ENCODE data around the gene NFATC2.

NFATC2 gene

GRCh38 chr20:51457533-51457932, 85.0 kb downstream of the NFATC2 start:
- no peak for DNase-seq (ENCODE audit: extremely low read depth in 1 of 2, low read depth in 1 of 2)

GRCh38 chr20:51456511-51457509, 85.7 kb downstream of the NFATC2 start:
- peak in 1 of 2 donors; percentile 22 for DNase-seq (ENCODE audit: extremely low read depth in 1 of 2, low read depth in 1 of 2)

GRCh38 chr20:51454250-51454865, 88.2 kb downstream of the NFATC2 start:
- DNase-seq (ENCODE audit: extremely low read depth in 1 of 2, low read depth in 1 of 2), result no peak

- no peak for DNase-seq (ENCODE audit: extremely low read depth in 1 of 2, low read depth in 1 of 2)
Observed at GRCh38 chr20:51452734-51453365, 89.7 kb downstream of the NFATC2 start.

GRCh38 chr20:51452091-51452613, 90.4 kb downstream of the NFATC2 start:
- DNase-seq (ENCODE audit: extremely low read depth in 1 of 2, low read depth in 1 of 2), result no peak

- DNase-seq (ENCODE audit: extremely low read depth in 1 of 2, low read depth in 1 of 2), result no peak
Observed at GRCh38 chr20:51451484-51451883, 91.0 kb downstream of the NFATC2 start.

- DNase-seq (ENCODE audit: extremely low read depth in 1 of 2, low read depth in 1 of 2), result no peak
Observed at GRCh38 chr20:51450984-51451383, 91.5 kb downstream of the NFATC2 start.

- no peak for DNase-seq (ENCODE audit: extremely low read depth in 1 of 2, low read depth in 1 of 2)
Observed at GRCh38 chr20:51450221-51450712, 92.3 kb downstream of the NFATC2 start.

- DNase-seq (ENCODE audit: extremely low read depth in 1 of 2, low read depth in 1 of 2), result no peak
Observed at GRCh38 chr20:51449498-51450220, 92.9 kb downstream of the NFATC2 start.

GRCh38 chr20:51447765-51448148, 94.8 kb downstream of the NFATC2 start:
- no peak for DNase-seq (ENCODE audit: extremely low read depth in 1 of 2, low read depth in 1 of 2)

GRCh38 chr20:51447097-51447764, 95.3 kb downstream of the NFATC2 start:
- no peak for DNase-seq (ENCODE audit: extremely low read depth in 1 of 2, low read depth in 1 of 2)

GRCh38 chr20:51446656-51447055, 95.9 kb downstream of the NFATC2 start:
- DNase-seq (ENCODE audit: extremely low read depth in 1 of 2, low read depth in 1 of 2), result no peak

GRCh38 chr20:51446230-51446629, 96.3 kb downstream of the NFATC2 start:
- no peak for DNase-seq (ENCODE audit: extremely low read depth in 1 of 2, low read depth in 1 of 2)

GRCh38 chr20:51445591-51445990, 96.9 kb downstream of the NFATC2 start:
- DNase-seq (ENCODE audit: extremely low read depth in 1 of 2, low read depth in 1 of 2), result no peak

- no peak for DNase-seq (ENCODE audit: extremely low read depth in 1 of 2, low read depth in 1 of 2)
Observed at GRCh38 chr20:51444922-51445438, 97.5 kb downstream of the NFATC2 start.

- no peak for DNase-seq (ENCODE audit: extremely low read depth in 1 of 2, low read depth in 1 of 2)
Observed at GRCh38 chr20:51444467-51444866, 98.1 kb downstream of the NFATC2 start.

GRCh38 chr20:51442602-51443001, 99.9 kb downstream of the NFATC2 start:
- no peak for DNase-seq (ENCODE audit: extremely low read depth in 1 of 2, low read depth in 1 of 2)

GRCh38 chr20:51440589-51440988, 101.9 kb downstream of the NFATC2 start:
- no peak for DNase-seq (ENCODE audit: extremely low read depth in 1 of 2, low read depth in 1 of 2)

- no peak for DNase-seq (ENCODE audit: extremely low read depth in 1 of 2, low read depth in 1 of 2)
Observed at GRCh38 chr20:51439160-51439689, 103.3 kb downstream of the NFATC2 start.
